Ovary (tissue), 9 donors: ENCODE results near the gene YPEL4. TPM values are rescaled to one million over a fixed set of nuclear protein-coding genes. Genes with fewer than 3 reads are reported as not detected.

Experiments
- DNase-seq, 5 donors: peaks; one replicate each; pipeline ENCODE4 v3.0.0-alpha.2; 2019 to 2020
- H3K27ac ChIP-seq, 2 donors: fragments of 200-600 bp; one replicate each; pipeline versions ENCODE4 v1.5.1 to v1.8.0; 2019 to 2022
- H3K27me3 ChIP-seq: fragments of 200-600 bp; one replicate; pipeline ENCODE4 v1.8.0; 2022
- H3K36me3 ChIP-seq: fragments of 200-600 bp; sonication (generic); one replicate; pipeline ENCODE4 v1.5.1; 2019
- H3K4me1 ChIP-seq: one replicate; pipeline ENCODE4 v1.8.1; 2013; ENCODE audit warnings: mild to moderate bottlenecking, moderate library complexity; ENCODE audit not compliant: insufficient read depth
- H3K4me3 ChIP-seq: fragments of 200-600 bp; sonication (generic); one replicate; pipeline ENCODE4 v1.5.1; 2017
- H3K9me3 ChIP-seq, 2 donors: fragments of 200-600 bp in 1 of 2; sonication (generic) in 1 of 2; one replicate each; pipeline versions ENCODE4 v1.5.1 to v1.8.1; 2013 to 2019; ENCODE audit warnings: mild to moderate bottlenecking in 1 of 2, moderate library complexity in 1 of 2
- CTCF ChIP-seq, 3 donors: fragments of 450-650 bp in 2 of 3; fragments of 200-600 bp in 1 of 3; IDR thresholded peaks; one replicate each; pipeline versions ENCODE4 v1.5.1 to v1.8.0; 2016 to 2022; ENCODE audit warnings: antibody characterized with exemption in 3 of 3, mild to moderate bottlenecking in 1 of 3
- EP300 ChIP-seq: sonication (generic); formaldehyde crosslinking; IDR thresholded peaks from one replicate; pipeline ENCODE4 v1.6.1; 2017; ENCODE audit warnings: antibody characterized with exemption
- POLR2A ChIP-seq: fragments of 450-650 bp; IDR thresholded peaks from one replicate; pipeline ENCODE4 v1.6.1; 2017; ENCODE audit warnings: antibody characterized with exemption, mild to moderate bottlenecking, moderate library complexity
- WGBS, 3 donors: extraction: QIAGEN DNeasy Blood & Tissue Kit in 1 of 3; methylation state at CpG; one replicate each; pipeline versions ENCODE4 v1.1.5 to v1.1.7; 2013 to 2017; 5-methylcytosine and 5-hydroxymethylcytosine counted together
- intact Hi-C, 4 donors: fragments of 100-400 bp; cut with DNase I; formaldehyde crosslinking; loops; one replicate each; pipeline versions ENCODE4 v1.11.0 to v1.15.1; 2022 to 2023
- polyA plus RNA-seq, 2 donors: library from polyadenylated mRNA; stranded (reverse); fragments of 200-250 nt in 1 of 2; fragments of 350-450 nt in 1 of 2; fragmentation: Illumina TruSeq in 1 of 2; extraction: RNeasy Lipid Tissue Mini Kit (QIAGEN cat#74804) in 1 of 2; gene quantifications; one replicate each; pipeline ENCODE4 v1.2.3, GENCODE V29; 2013 to 2014
- total RNA-seq, 7 donors: library from RNA; depleted of rRNA in 2 of 7; stranded (reverse); fragments of >200 nt in 2 of 7; fragmentation: NEBNext Ultra II Directional in 3 of 7; extraction: Animal tissue kit (Norgen Biotek cat#: 25700) in 3 of 7; gene quantifications; one replicate each; pipeline versions ENCODE4 v1.1.0 to v1.2.4, GENCODE V29; 2016 to 2023
- donor health status: DM: no; HTN: no; CAD: no; lungs with moderate emphysema.
- donor health status: DM: no; HTN: no; CAD: no.
- donor health status: Bipolar disorder and iron deficiency.
- donor health status: DM: yes; HTN: yes; CAD: no.
- donor health status: DM: no; HTN: no; CAD: no.
- donor health status: DM: yes; HTN: yes; CAD: no.

YPEL4 gene
- total and polyA plus RNA-seq, 9 donors = 2.1 to 15.3 (median 6.5) TPM

GRCh38 chr11:57668434-57668782, 18.7 kb upstream of the YPEL4 start:
- 0 to 1% (median 1%) methylated on average over 23 to 31 of the region's 31 CpGs for WGBS, 3 donors
- peak overlapping the region; percentile 85 to 98 for H3K27ac ChIP-seq
- DNase-seq = no peak
- no peak for TF ChIP-seq CTCF (IDR thresholded peaks at IDR 0.05)
- no peak for TF ChIP-seq EP300
- TF ChIP-seq POLR2A = no peak
- H3K9me3 ChIP-seq = no peaks in the 10 kb centered on the region
- no peaks in the 10 kb centered on the region for H3K36me3 ChIP-seq
- intact Hi-C loops = loop anchor here in 2 of 4 donors (5.0 to 10.0 kb wide), 2 partner anchors 94 to 1886 kb away; partner anchors contain the start of gene CTNND1 (in 1 of the 2)
- peaks cover 2% of the 10 kb centered on the region for H3K4me1 ChIP-seq
- H3K4me3 ChIP-seq = peak overlapping the region; percentile 85
- no peaks in the 10 kb centered on the region for H3K27me3 ChIP-seq

- Histone ChIP-seq H3K27me3 (no peaks in the 10 kb centered on the region), H3K4me1 (peaks cover 2% of the 10 kb centered on the region), H3K4me3 (peak within 1 kb of the TSS; percentile 85), H3K36me3 (no peaks in the 10 kb centered on the region), H3K9me3 (no peaks in the 10 kb centered on the region), H3K27ac (peak within 1 kb of the TSS; percentile 85 to 98)
- WGBS, 3 donors = 0% methylated on average over 81 to 96 of the region's 96 CpGs
- intact Hi-C loops = loop anchor here in 2 of 4 donors (5.0 to 10.0 kb wide), 2 partner anchors 94 to 1887 kb away; partner anchors contain the start of gene CTNND1 (in 1 of the 2)
- peak; percentile 49 to 82 (median 64) for TF ChIP-seq CTCF (IDR thresholded peaks at IDR 0.05)
- TF ChIP-seq POLR2A = peak; percentile 64
- no peak for TF ChIP-seq EP300
- peak; percentile 98 to 99 (median 99) for DNase-seq
Measured at GRCh38 chr11:57667736-57668433, 18.2 kb upstream of the YPEL4 start, which contains the start of gene ZDHHC5. ZDHHC5 (plus strand) TSS chr11:57668114; CDS start chr11:57673091, 4,977 bp downstream.

- TF ChIP-seq POLR2A (no peak), CTCF (IDR thresholded peaks at IDR 0.05) (no peak), EP300 (no peak)
- no peaks in the 10 kb centered on the region for H3K36me3 ChIP-seq
- H3K9me3 ChIP-seq = no peaks in the 10 kb centered on the region
- peak; percentile 92 to 98 (median 97) for DNase-seq
- H3K27ac ChIP-seq = peak overlapping the region; percentile 85 to 98
- H3K27me3 ChIP-seq = no peaks in the 10 kb centered on the region
- peak overlapping the region; percentile 85 for H3K4me3 ChIP-seq
- 0 to 1% (median 0%) methylated on average over 29 of the region's 29 CpGs for whole genome bisulfite sequencing, 3 donors
- intact Hi-C loops = loop anchor here in 2 of 4 donors (5.0 to 10.0 kb wide), 2 partner anchors 95 to 1888 kb away; partner anchors contain the start of gene CTNND1 (in 1 of the 2)
- H3K4me1 ChIP-seq = peaks cover 2% of the 10 kb centered on the region
Measured at GRCh38 chr11:57667117-57667735, 17.5 kb upstream of the YPEL4 start.

- TF ChIP-seq EP300 = no peak
- TF ChIP-seq POLR2A = no peak
- TF ChIP-seq CTCF (IDR thresholded peaks at IDR 0.05) = no peak
- DNase-seq = no peak
- WGBS, 3 donors = 77 to 84% (median 83%) methylated on average over 9 of the region's 9 CpGs
- no peaks in the 10 kb centered on the region for H3K9me3 ChIP-seq
- H3K36me3 ChIP-seq = no peaks in the 10 kb centered on the region
- H3K4me1 ChIP-seq = no peaks in the 10 kb centered on the region
- intact Hi-C loops = loop anchor here in 1 of 4 donors (10.0 kb wide), 1 partner anchor 1891 kb away; no protein-coding TSS in a partner anchor
- H3K27me3 ChIP-seq = no peaks in the 10 kb centered on the region
- no peak overlapping the region for H3K4me3 ChIP-seq
- H3K27ac ChIP-seq = no peak overlapping the region
Measured at GRCh38 chr11:57663975-57664374, 14.3 kb upstream of the YPEL4 start.
